GM21786 (cell line): Measurements from ENCODE around the gene TMEM62.
A peak's percentile ranks its signal among the peaks of the same experiment; 100 is the strongest.
"Not testable (repeated sequence)": the region's sequence is repeated elsewhere in the genome, so short reads cannot be mapped to it uniquely, and the experiment has no call there.

Experiments used
- ATAC-seq: cut with Tn5 transposase; IDR thresholded peaks from one replicate; pipeline ENCODE4 v1.9.1; 2021; ENCODE audit not compliant: unreplicated experiment

TMEM62 gene

GRCh38 chr15:43175656-43176309, 42.4 kb downstream of the TMEM62 start:
- ATAC-seq = not testable (repeated sequence)

GRCh38 chr15:43177147-43177546, 43.8 kb downstream of the TMEM62 start:
- not testable (repeated sequence) for ATAC-seq

- no peak for ATAC-seq
Observed at GRCh38 chr15:43183270-43183669, 49.9 kb downstream of the TMEM62 start.

- no peak for ATAC-seq
Observed at GRCh38 chr15:43184407-43185124, 51.2 kb downstream of the TMEM62 start.

GRCh38 chr15:43185157-43186002, 52.0 kb downstream of the TMEM62 start, which contains the start of gene CCNDBP1:
Gene CCNDBP1, plus strand, starts transcription at chr15:43185403. Its CDS starts 96 bp downstream, at chr15:43185499.
- peak; percentile 92 for ATAC-seq

- peak; percentile 6 for ATAC-seq
Observed at GRCh38 chr15:43186003-43186353, 52.6 kb downstream of the TMEM62 start.

GRCh38 chr15:43187544-43188155, 54.3 kb downstream of the TMEM62 start:
- no peak for ATAC-seq

- ATAC-seq = no peak
Observed at GRCh38 chr15:43189296-43189695, 55.9 kb downstream of the TMEM62 start.

GRCh38 chr15:43190178-43190577, 56.8 kb downstream of the TMEM62 start:
- ATAC-seq = no peak

- ATAC-seq = no peak
Observed at GRCh38 chr15:43193710-43194109, 60.3 kb downstream of the TMEM62 start.

- ATAC-seq = no peak
Observed at GRCh38 chr15:43194795-43195194, 61.4 kb downstream of the TMEM62 start.

- no peak for ATAC-seq
Observed at GRCh38 chr15:43196760-43197548, 63.6 kb downstream of the TMEM62 start.

- ATAC-seq = not testable (repeated sequence)
Observed at GRCh38 chr15:43197773-43198172, 64.4 kb downstream of the TMEM62 start.

- ATAC-seq = not testable (repeated sequence)
Observed at GRCh38 chr15:43198556-43198955, 65.2 kb downstream of the TMEM62 start.

GRCh38 chr15:43198992-43199391, 65.6 kb downstream of the TMEM62 start:
- ATAC-seq = no peak

- ATAC-seq = no peak
Observed at GRCh38 chr15:43199945-43200488, 66.6 kb downstream of the TMEM62 start.

- no peak for ATAC-seq
Observed at GRCh38 chr15:43204016-43204901, 70.9 kb downstream of the TMEM62 start.

GRCh38 chr15:43206054-43206453, 72.7 kb downstream of the TMEM62 start:
- no peak for ATAC-seq

GRCh38 chr15:43207024-43207423, 73.6 kb downstream of the TMEM62 start:
- ATAC-seq = no peak
